ENCODE measurements around the gene LTB4R.
"Not testable (repeated sequence)": the region's sequence is repeated elsewhere in the genome, so short reads cannot be mapped to it uniquely, and the experiment has no call there.

The LTB4R gene

GRCh38 chr14:24325041-24325530, 13.8 kb downstream of the LTB4R start:
- DNase-seq = no peak

GRCh38 chr14:24325963-24326362, 14.7 kb downstream of the LTB4R start:
- no peak for DNase-seq

- no peak for DNase-seq
Measured at GRCh38 chr14:24327303-24327702, 16.0 kb downstream of the LTB4R start.

GRCh38 chr14:24327914-24328313, 16.6 kb downstream of the LTB4R start:
- not testable (repeated sequence) for DNase-seq

GRCh38 chr14:24329073-24329663, 17.9 kb downstream of the LTB4R start:
- no peak for DNase-seq

GRCh38 chr14:24329736-24330135, 18.4 kb downstream of the LTB4R start:
- peak in 1 of 2 donors; percentile 33 for DNase-seq

- DNase-seq = no peak
Measured at GRCh38 chr14:24330973-24331674, 19.8 kb downstream of the LTB4R start.

- DNase-seq = no peak
Measured at GRCh38 chr14:24331731-24332267, 20.5 kb downstream of the LTB4R start.

- peak; percentile 72 to 77 for DNase-seq
Measured at GRCh38 chr14:24332268-24332993, 21.1 kb downstream of the LTB4R start.

GRCh38 chr14:24334431-24335291, 23.4 kb downstream of the LTB4R start, which contains the start of gene ADCY4:
Gene ADCY4, minus strand, starts transcription at chr14:24335071. Its CDS starts 419 bp downstream, at chr14:24334652.
- DNase-seq = no peak

- no peak for DNase-seq
Measured at GRCh38 chr14:24335461-24336171, 24.3 kb downstream of the LTB4R start.

- DNase-seq = no peak
Measured at GRCh38 chr14:24337144-24337823, 26.0 kb downstream of the LTB4R start.

- DNase-seq = no peak
Measured at GRCh38 chr14:24337824-24338175, 26.5 kb downstream of the LTB4R start.

- no peak for DNase-seq
Measured at GRCh38 chr14:24338843-24339242, 27.5 kb downstream of the LTB4R start.

GRCh38 chr14:24339284-24340151, 28.2 kb downstream of the LTB4R start, which contains the start of gene RIPK3:
Gene RIPK3, minus strand, starts transcription at chr14:24339991. Its CDS starts 165 bp downstream, at chr14:24339826.
- DNase-seq = peak; percentile 52 to 57

GRCh38 chr14:24340606-24341005, 29.3 kb downstream of the LTB4R start:
- no peak for DNase-seq

- no peak for DNase-seq
Measured at GRCh38 chr14:24342889-24343288, 31.6 kb downstream of the LTB4R start.

- DNase-seq = no peak
Measured at GRCh38 chr14:24343795-24344660, 32.7 kb downstream of the LTB4R start.

- DNase-seq = no peak
Measured at GRCh38 chr14:24347134-24347533, 35.8 kb downstream of the LTB4R start.

Measured in stimulated activated CD4-positive, alpha-beta T cell treated with anti-CD3 and anti-CD28 coated beads, Interleukin-2, amount 100 ng/mL, for 48 hours (primary cell).